ENCODE data around the gene FGFR2.
A peak's percentile ranks its signal among the peaks of the same experiment; 100 is the strongest.

The FGFR2 gene

DNA sequence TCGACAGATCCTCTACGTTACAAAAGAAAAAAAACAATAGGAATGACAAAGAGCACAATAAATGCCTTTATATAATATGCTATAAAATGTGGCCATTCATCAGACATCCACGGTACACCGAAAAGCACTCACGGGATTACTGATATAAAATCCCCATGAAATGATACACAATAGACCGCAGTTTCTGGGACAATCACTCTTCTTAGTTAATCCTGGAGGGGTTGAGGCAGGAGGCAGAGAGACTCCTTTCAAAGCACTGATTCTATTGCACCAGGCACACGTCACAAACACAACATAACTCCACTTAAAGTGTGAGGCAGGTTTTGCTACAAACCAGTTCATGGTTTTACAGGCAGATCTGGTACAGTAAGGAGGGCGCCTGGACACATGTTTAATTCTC, 113.8 kb downstream of the FGFR2 start:
- DNase-seq, result no peak

DNA sequence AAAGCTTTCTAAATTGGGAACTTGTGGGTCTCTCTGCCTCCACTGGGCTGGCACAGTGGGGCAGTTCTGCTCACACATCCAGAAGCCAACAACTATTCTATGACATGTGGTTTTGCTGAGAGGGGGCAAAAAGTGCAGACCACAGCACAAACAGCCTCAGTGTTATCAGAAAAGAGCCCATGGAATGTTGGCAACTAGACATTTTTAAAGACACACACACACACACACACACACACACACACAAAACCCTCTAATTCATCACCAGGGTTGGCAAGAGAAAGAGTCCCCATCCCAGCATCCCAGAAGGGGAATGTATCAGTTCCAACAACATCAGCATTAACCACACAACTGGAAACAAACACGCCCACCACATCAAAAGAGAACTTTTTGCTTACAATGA, 117.1 kb downstream of the FGFR2 start:
- DNase-seq, result no peak

DNA sequence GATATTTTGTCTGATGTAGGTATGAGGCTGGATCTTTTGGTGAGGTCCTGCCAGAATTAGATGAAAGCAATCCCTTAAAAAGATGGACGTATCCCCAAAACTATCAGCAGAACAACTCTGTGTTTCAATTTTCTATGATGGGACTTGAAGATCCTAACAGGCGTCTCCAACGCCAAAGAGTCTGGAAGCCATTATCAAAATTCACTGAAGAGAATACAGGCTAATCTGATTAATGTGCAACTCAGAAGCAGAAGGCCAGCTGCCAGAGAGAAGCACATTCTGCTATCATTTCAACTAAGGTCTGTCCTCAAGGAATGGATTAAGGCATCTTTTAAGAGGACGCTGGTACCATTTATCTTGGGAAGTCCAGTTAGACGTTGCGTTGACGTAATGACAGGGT, 119.7 kb downstream of the FGFR2 start:
- DNase-seq, result no peak

DNA sequence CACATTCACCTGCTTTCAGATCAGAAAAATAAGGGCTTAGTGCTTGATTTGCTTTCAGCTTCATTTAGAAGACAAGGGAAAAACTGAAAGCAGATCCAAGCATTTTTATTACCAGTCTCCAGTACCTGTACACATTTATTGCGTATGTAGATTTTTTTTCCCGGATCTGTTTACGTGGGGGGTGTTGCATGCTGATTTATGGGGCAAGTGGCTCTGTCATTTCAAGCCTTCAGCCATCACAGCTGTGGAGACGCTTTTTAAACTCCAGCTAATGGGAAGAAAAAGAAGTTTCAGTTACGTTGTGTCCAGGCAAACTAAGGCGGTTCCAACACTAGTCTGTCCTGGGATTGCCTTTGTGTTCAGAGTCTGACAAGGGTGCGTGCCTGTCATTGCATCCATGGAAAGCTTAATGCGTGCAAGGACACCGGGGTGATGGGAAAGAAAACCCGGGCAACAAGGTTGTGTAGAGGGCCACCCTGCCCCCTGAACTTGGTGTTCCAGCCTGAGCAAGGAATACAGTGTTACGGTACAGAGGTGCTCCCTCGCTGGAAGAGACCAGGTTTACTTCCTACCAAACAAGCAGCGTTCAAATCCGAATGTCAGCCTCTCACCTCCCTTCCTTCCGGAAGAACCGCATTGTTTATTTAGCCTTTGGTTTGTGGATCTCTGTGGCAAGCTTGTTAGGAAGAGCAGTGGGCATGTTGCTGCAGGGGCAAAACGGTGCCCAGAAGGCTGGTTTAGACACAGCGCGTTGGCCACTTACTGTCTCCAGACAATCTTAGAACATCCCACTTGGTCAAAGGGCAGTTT, 128.2 kb downstream of the FGFR2 start:
- peak; percentile 24 to 28 for DNase-seq

DNA sequence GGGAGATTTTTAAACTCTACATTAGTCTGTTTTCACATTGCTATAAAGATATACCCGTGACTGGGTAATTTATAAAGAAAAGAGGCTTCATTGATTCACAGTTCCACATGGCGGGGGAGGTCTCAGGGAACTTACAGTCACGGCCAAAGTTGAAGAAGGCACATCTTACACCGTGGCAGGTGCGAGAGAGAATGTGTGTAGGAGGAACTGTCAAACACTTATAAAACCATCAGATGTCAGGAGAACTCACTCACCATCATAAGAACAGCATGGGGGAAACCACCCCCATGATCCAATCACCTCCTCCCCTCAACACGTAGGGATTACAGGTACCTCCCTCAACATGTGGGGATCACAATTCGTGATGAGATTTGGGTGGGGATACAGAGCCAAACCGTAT, 129.5 kb downstream of the FGFR2 start:
- no peak for DNase-seq

DNA sequence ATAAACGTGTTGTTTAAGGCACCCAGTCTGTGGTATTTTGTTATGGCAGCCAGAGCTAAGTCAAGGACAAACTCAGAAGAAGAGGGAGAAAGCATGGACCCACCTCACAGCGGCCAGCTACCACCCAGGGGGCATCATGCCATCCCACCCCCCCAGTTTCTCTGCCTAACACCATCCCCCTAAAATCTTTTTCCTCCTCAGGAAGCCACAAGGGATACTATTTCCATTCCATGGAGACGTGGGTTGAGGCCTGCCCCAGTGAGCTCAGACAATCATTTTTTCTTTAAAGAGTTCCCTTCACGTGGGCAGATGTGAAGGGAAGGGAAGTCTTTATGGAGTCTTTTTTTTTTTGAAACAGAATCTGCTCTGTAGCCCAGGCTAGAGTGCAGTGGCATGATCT, 131.8 kb downstream of the FGFR2 start:
- no peak for DNase-seq

- DNase-seq, result no peak
Measured at GRCh38 chr10:121465215-121465614, 133.0 kb downstream of the FGFR2 start.

DNA sequence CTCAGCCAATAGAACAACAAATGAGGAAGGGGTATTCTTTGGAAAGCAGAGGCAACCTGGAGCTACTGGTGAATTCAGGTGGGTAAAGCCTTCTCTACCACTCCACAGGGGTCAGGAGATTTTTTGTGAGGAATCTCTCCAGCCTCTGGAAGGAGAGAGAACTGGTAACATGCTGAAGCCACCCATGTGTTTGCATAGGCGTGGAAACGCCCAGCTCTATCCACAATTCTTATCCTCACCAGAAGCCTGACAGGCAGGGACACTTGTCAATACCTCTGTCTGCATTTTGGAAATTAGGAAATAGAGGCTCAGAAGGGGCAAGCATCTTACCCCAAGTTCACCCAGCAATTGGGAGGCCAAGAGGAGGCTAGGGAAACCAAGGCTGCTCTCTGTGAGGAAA, 133.7 kb downstream of the FGFR2 start:
- no peak for DNase-seq

- no peak for DNase-seq
Measured at GRCh38 chr10:121462955-121463354, 135.3 kb downstream of the FGFR2 start.

GRCh38 chr10:121462281-121462680, 136.0 kb downstream of the FGFR2 start:
- DNase-seq, result no peak

- no peak for DNase-seq
Measured at GRCh38 chr10:121461307-121461706, 136.9 kb downstream of the FGFR2 start.

- DNase-seq, result no peak
Measured at GRCh38 chr10:121460733-121461132, 137.5 kb downstream of the FGFR2 start.

GRCh38 chr10:121459622-121460453, 138.4 kb downstream of the FGFR2 start:
- DNase-seq, result no peak

GRCh38 chr10:121459279-121459621, 139.0 kb downstream of the FGFR2 start:
- no peak for DNase-seq

GRCh38 chr10:121457729-121458128, 140.5 kb downstream of the FGFR2 start:
- no peak for DNase-seq

GRCh38 chr10:121455377-121455776, 142.9 kb downstream of the FGFR2 start:
- DNase-seq, result no peak

- no peak for DNase-seq
Measured at GRCh38 chr10:121454781-121455180, 143.5 kb downstream of the FGFR2 start.

DNA sequence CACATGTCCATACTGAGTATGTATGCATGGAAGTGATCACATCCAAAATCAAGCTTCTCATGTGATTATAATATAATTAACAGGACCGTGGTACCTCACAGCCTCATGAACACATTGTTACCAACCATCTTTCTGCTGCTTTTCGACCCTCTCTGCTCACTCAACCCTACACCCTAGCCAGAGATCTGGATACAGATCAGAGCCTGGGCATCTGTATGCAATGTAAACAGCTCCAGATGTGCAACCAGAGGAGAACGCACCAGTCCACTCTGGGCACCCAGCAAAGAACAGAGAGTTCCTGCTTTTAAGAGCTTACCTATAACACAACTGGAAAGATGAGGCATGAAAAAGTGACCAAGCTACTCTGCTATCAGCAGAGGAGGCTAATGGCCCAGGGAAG, 145.1 kb downstream of the FGFR2 start:
- no peak for DNase-seq

DNA sequence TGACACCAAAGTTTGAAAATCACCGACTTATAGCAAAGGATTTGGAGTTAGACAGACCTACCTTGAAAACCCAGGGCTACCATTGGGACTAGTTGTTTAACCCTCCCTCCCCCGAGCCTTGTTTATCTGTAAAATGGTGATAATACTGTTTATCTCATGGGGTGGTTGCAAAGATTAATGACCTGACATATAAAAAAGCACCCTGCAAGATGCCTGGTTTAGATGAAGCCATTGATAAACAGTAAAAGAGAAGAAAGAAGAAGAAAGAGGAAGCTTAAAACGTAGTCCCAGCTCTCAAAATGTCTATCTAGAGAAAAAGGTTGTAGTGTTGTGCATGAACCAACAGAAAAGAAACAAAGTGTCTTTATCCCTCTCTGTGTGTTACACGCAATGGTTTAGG, 145.7 kb downstream of the FGFR2 start:
- DNase-seq, result no peak

DNA sequence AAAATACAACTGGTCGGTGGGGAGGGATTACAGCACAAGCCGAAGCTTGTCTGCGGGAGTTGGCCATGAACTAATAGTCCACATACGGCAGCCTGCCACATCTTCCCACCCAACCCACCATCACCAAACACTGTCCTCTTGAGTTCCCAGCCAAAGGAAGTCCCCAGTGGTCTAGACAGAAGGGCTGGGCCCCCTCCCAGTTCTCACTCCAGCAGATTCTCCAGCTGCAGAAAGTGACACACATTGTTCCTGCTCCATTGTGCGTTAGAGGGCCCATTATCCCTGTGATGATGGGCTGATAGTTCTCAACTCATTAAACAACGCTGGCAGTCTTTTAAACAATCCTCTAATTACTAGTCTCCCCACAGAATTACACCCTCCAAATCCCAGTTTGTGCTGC, 148.0 kb downstream of the FGFR2 start:
- DNase-seq, result no peak

- DNase-seq, result no peak
Measured at GRCh38 chr10:121449482-121449924, 148.7 kb downstream of the FGFR2 start.

DNA sequence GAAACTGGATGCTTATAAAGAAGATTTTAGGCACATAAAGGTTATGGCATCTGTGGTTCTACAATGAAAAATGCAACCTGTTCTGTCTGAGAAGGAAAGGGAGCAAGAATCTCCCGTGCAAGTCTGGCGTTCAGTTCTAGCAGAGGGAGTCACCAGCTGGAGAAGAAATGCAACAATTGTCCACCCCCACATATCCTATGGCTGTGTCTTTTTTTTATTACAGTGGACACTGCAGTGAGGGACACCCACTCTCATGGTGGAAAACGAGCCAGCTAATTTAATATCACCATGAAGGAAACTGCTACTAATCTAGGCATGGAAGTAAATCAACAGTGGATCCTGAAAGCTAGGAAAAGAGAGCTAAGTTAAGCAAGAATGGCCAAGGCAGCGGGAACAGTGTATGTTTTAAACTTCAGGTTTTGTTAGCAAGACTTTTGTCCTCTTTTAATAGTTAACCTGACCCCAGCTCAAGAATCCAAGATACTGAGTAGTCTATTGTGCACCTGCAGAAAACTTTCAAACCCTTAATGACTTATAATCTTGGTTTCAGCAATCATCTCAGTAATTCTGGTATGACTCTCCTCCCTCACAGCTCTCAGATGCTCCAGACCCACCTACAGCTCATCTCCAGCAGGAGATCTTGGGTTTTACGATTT, 149.3 kb downstream of the FGFR2 start:
- no peak for DNase-seq

DNA sequence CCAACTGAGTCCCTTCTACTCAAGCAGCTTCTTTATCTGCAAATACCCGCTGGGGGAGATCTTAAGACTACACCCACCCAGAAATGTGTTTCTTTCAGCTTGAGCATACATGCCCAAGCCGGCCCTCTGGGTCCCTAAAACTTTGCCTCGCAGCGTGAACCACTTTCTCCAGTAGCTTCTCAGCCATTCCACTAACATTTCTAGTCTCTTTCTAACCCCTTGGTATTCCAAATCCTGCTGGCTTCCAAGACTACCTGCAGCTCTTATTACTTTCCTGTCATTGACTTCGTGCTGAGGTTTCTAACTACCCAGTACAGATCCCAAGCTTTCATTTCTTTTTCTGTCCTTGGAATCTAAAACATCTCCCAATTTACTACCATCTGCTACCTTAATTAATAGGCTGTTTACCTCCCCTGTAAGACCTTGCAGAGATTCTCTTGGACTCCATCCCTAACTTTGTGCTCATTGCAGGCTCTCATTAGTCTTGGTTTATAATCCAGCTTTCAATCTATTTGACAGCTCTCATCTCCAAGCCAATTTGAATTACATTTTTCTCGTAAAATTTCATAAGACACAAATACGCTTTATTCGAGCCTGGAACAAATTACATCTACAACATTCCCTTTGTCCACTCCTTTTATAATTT, 153.6 kb downstream of the FGFR2 start:
- DNase-seq, result no peak
